OCI-LY1 (cell line): Measurements from ENCODE around the gene SYNDIG1.

ENCODE experiments used
- H2AFZ ChIP-seq: fragments of 200-600 bp; sonication (generic), shearing (Covaris generic); 2 replicates; pipeline ENCODE4 v1.6.0; 2014; ENCODE audit warnings: antibody characterized with exemption, mild to moderate bottlenecking, low read length
- H3F3A ChIP-seq: fragments of 200-600 bp; sonication (generic), shearing (Covaris generic); 2 replicates; pipeline ENCODE4 v1.6.0; 2014; ENCODE audit warnings: mild to moderate bottlenecking, antibody characterized with exemption, low read length, moderate library complexity; ENCODE audit not compliant: insufficient read depth
- H3K27ac ChIP-seq: fragments of 200-600 bp; sonication (generic); 2 replicates; pipeline ENCODE4 v1.5.1; 2014; ENCODE audit warnings: low read length, mixed run types, mild to moderate bottlenecking, low read depth; ENCODE audit not compliant: poor library complexity, severe bottlenecking
- H3K27me3 ChIP-seq: fragments of 200-600 bp; sonication (generic); 2 replicates; pipeline ENCODE4 v1.6.0; 2014; ENCODE audit warnings: antibody characterized with exemption, mild to moderate bottlenecking, low read length, moderate library complexity; ENCODE audit not compliant: insufficient read depth
- H3K36me3 ChIP-seq: fragments of 200-600 bp; sonication (generic); 2 replicates; pipeline ENCODE4 v1.6.1; 2014; ENCODE audit warnings: mild to moderate bottlenecking, antibody characterized with exemption, low read length, moderate library complexity, mixed read lengths; ENCODE audit not compliant: insufficient read depth
- H3K4me1 ChIP-seq: fragments of 200-600 bp; sonication (generic); 2 replicates; pipeline ENCODE4 v1.5.1; 2014; ENCODE audit warnings: mild to moderate bottlenecking, low read length, moderate library complexity; ENCODE audit not compliant: insufficient read depth, severe bottlenecking
- H3K4me2 ChIP-seq: fragments of 200-600 bp; sonication (generic), shearing (Covaris generic); 2 replicates; pipeline ENCODE4 v1.6.1; 2014; ENCODE audit warnings: low read length
- H3K4me3 ChIP-seq: fragments of 200-600 bp; sonication (generic); 2 replicates; pipeline ENCODE4 v1.5.1; 2014; ENCODE audit warnings: low read length, low read depth, mild to moderate bottlenecking, mixed read lengths; ENCODE audit not compliant: poor library complexity, severe bottlenecking
- H3K79me2 ChIP-seq: fragments of 200-600 bp; shearing (Covaris generic); 2 replicates; pipeline ENCODE4 v1.6.1; 2016; ENCODE audit warnings: mixed run types, low read length, mixed read lengths; ENCODE audit not compliant: insufficient read depth
- H3K9ac ChIP-seq: fragments of 200-600 bp; sonication (generic), shearing (Covaris generic); 2 replicates; pipeline ENCODE4 v1.6.1; 2014; ENCODE audit warnings: mild to moderate bottlenecking, low read length, mixed read lengths
- H3K9me2 ChIP-seq: fragments of 200-600 bp; sonication (generic), shearing (Covaris generic); 2 replicates; pipeline ENCODE4 v1.6.1; 2014; ENCODE audit warnings: low read depth, mild to moderate bottlenecking, low read length, mixed read lengths
- H3K9me3 ChIP-seq: fragments of 200-600 bp; shearing (Covaris generic); 2 replicates; pipeline ENCODE4 v1.6.1; 2014; ENCODE audit warnings: low read length, mixed read lengths
- H4K20me1 ChIP-seq: fragments of 200-600 bp; sonication (generic), shearing (Covaris generic); 2 replicates; pipeline ENCODE4 v1.6.0; 2016; ENCODE audit warnings: mild to moderate bottlenecking, low read length; ENCODE audit not compliant: insufficient read depth
- EZH2 ChIP-seq: fragments of 200-600 bp; sonication (generic), shearing (Covaris generic); IDR thresholded peaks from 2 replicates; pipeline ENCODE4 v1.8.0; 2017; ENCODE audit warnings: borderline replicate concordance, mixed run types, mild to moderate bottlenecking, antibody characterized with exemption, low read length, moderate library complexity, mixed read lengths
- TF ChIP-seq, protein P1 (sequence below): fragments of 200-600 bp; sonication (generic), shearing (Covaris generic); IDR thresholded peaks from 2 replicates; pipeline ENCODE4 v1.5.1; 2017; ENCODE audit warnings: mild to moderate bottlenecking, antibody characterized with exemption, low read length, moderate library complexity, mixed read lengths

SYNDIG1 gene

DNA sequence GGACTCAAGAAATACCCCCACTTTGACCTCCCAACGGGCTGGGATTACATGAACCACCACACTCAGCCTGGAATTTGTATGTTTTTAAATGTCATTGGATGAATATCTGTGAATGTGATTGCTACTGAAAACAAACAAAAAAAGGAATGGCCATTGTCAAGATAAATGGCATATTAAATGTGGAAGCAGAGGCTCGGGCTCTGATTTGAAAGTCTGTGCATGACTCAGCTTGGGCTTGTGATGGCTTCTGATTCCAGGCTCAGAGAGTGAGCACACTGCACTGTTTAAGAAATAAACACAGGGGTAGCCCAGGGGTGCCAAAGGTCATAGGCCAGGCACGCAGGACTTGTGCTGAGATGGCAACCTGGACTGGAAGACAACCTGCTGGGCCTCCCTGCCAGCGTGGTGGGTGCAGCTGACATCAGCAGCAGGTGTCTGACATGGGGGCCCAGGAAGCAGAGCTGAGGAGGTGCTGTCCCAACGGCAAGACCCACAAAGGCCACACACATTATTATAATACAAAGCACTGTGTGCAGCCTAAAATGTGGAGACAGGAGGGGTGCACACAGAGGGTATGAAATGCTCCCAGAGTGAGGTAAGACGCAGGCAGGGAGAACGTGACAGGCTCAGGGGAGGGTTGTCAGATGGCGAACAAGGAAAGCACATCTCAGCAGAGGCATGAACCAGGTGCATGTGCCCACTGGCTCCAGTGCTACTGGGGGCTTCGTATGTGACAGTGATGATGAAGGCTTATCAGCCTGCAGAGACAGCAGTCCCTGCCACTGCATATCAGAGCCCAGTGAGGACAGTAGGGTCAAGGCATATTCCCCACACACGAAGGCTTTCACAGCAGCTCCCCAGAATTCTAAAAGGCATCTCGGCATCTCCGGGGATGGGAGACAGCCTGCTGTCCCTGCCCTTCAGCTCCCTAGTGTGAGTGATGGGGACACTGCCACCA lies 169.4 kb downstream of the SYNDIG1 start:
- Histone ChIP-seq H3K9ac (no peak overlapping the region), H3K4me2 (no peak overlapping the region), H2AFZ (no peak overlapping the region), H3K27me3 (0 out of 2 replicates have a peak, but pooled peaks cover under 1% of the 10 kb centered on the region), H3K27ac (no peak overlapping the region), H3K79me2 (no peaks in the 10 kb centered on the region), H3K4me3 (no peak overlapping the region), H3K36me3 (no peaks in the 10 kb centered on the region), H3F3A (no peaks in the 10 kb centered on the region), H3K9me2 (no peaks in the 10 kb centered on the region), H3K4me1 (no peaks in the 10 kb centered on the region), H4K20me1 (no peaks in the 10 kb centered on the region), H3K9me3 (no peaks in the 10 kb centered on the region)
- TF ChIP-seq, protein P1, sequence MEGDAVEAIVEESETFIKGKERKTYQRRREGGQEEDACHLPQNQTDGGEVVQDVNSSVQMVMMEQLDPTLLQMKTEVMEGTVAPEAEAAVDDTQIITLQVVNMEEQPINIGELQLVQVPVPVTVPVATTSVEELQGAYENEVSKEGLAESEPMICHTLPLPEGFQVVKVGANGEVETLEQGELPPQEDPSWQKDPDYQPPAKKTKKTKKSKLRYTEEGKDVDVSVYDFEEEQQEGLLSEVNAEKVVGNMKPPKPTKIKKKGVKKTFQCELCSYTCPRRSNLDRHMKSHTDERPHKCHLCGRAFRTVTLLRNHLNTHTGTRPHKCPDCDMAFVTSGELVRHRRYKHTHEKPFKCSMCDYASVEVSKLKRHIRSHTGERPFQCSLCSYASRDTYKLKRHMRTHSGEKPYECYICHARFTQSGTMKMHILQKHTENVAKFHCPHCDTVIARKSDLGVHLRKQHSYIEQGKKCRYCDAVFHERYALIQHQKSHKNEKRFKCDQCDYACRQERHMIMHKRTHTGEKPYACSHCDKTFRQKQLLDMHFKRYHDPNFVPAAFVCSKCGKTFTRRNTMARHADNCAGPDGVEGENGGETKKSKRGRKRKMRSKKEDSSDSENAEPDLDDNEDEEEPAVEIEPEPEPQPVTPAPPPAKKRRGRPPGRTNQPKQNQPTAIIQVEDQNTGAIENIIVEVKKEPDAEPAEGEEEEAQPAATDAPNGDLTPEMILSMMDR: no peak
- TF ChIP-seq EZH2: no peak

DNA sequence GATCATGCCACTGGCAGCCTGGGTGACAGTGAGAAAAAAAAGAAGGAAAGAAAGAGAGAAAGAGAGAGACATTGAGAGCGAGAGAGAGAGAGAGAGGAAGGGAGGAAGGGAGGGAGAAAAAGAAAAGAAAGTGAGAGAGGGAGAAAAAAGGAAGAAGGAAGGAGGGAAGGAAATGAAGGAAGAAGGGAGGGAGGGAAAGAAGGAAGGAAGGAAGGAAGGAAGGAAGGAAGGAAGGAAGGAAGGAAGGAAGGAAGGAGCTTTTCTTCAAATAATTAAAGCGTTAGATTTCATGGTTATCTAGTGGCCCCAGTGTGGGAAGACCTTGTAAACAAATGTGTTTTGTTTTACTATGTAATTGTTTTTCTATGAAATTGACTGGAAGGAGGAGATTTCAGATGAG lies 170.8 kb downstream of the SYNDIG1 start:
- Histone ChIP-seq H3K27ac (no peak overlapping the region), H2AFZ (no peak overlapping the region), H3K4me1 (no peaks in the 10 kb centered on the region), H3K4me3 (no peak overlapping the region), H3K9ac (no peak overlapping the region), H3K9me3 (no peaks in the 10 kb centered on the region), H3K79me2 (no peaks in the 10 kb centered on the region), H3F3A (no peaks in the 10 kb centered on the region), H3K27me3 (no peaks in the 10 kb centered on the region), H3K9me2 (no peaks in the 10 kb centered on the region), H3K4me2 (no peak overlapping the region), H3K36me3 (no peaks in the 10 kb centered on the region), H4K20me1 (no peaks in the 10 kb centered on the region)
- TF ChIP-seq, protein P1: no peak
- TF ChIP-seq EZH2: no peak

DNA sequence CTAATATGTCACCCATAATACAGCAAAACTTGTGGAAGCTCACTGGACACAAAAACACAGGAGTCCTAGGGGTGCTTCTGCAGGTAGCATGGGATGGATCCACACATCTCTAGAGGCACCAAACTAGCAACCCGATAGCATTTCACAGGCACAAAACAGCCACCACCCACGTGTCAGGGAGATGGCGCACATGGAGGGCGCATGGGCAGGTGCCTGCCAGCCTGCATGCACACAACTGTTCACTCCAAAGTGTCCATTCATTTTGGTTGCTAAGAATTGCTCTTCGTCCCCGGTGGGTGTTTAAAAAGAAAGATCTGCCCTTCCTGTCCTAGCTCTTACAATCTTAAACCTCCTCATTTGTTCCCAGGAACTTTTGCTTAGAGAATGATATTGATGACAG lies 171.3 kb downstream of the SYNDIG1 start:
- Histone ChIP-seq H3K4me2 (no peak overlapping the region), H4K20me1 (no peaks in the 10 kb centered on the region), H3K4me3 (no peak overlapping the region), H3K9me2 (no peaks in the 10 kb centered on the region), H2AFZ (no peak overlapping the region), H3K27me3 (no peaks in the 10 kb centered on the region), H3K9ac (no peak overlapping the region), H3K4me1 (no peaks in the 10 kb centered on the region), H3K79me2 (no peaks in the 10 kb centered on the region), H3K27ac (no peak overlapping the region), H3F3A (no peaks in the 10 kb centered on the region), H3K9me3 (no peaks in the 10 kb centered on the region), H3K36me3 (no peaks in the 10 kb centered on the region)
- TF ChIP-seq, protein P1: no peak
- no peak for TF ChIP-seq EZH2
